Measurements from ENCODE around the gene BSND. TPM values are rescaled to one million over a fixed set of nuclear protein-coding genes. Genes with fewer than 3 reads are reported as not detected.

Gene BSND
- total RNA-seq, 1 donor from 2014 or later, result not detected

DNA sequence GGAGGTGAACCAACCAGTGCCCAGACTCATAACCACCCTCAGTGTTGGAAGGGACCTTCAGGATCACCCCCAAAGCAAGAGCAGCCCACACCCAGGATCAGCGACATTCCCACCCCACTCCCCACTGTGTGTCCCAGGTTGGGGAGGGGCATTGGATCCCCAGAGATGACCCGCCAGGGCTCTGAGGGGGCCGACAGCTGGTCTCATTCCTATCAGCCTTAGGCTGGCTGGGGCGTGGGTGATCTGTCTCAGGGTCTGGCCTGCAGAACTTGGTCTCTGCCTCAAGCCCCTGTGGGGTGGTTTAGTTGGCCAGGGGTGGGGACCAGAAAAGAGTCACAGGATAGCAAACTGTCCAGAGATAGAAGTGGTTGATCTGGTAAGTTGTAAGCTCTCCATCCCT is 7.8 kb upstream of the BSND start:
- intact Hi-C loops (cut with micrococcal nuclease), result no loop called here

DNA sequence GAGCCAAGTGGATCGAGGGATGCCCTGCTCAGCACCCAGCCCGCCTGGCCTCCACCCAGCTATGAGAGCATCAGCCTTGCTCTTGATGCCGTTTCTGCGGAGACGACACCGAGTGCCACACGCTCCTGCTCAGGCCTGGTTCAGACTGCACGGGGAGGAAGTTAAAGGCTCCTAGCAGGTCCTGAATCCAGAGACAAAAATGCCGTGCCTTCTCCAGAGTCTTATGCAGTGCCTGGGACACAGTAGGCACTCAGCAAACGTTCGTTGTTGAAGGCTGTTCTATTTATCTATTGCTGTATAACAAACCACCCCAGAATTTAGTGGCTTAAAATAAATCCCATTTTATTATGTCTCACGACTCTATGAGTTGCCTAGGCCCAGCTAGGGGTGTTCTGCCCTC is 6.8 kb upstream of the BSND start:
- intact Hi-C loops (cut with micrococcal nuclease), result no loop called here

DNA sequence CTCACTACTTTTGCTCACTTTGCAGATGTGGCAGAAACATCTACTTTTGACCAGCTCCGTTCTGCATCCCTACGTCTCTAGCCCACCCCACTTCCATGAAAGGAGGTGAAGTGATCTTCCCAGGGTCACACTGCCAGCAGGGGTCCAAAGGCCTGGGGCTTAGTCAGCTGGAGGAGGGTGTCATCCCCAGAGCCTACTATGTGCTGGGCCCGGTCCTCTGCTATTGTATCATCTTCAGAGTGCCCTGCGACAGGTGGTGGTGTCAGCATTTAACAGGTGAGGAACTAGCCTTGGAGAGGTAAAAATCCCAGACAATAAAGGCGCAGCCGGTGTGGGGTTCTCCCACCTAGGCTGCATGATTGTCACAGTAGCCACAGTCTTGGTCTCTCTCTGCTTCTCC is 5.6 kb upstream of the BSND start:
- intact Hi-C loops (cut with micrococcal nuclease), result no loop called here

DNA sequence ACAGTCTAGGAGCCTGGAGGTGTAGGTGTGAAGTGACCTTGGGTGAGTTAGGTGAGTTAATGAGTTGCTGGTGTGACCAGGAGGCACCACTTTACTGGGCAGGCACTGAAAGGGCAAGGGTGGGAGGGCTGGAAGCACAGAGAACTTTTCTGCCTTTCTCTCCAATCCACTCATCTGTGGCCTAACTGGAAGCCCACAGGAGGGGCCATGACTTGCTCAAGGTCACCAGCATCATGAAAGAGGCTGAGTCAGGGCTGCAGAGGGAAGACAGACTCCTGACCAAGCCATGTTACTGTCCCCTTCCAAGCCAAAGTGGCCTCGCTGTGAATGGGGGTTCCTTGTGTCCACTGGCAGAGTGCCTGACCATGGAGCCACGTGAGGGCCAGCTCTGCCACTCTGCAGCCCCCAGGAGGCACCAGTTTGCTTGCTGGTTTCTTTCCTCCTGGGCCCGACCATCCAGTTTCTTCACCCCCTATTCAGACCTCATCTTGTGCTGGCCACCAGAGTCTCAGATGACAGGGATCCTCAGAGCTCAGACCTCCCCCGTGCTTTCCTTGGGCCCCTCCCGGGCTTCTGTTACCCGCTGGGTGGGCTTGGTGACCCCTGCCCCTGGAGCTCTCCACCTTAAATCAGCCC is 4.3 kb upstream of the BSND start:
- intact Hi-C loops (cut with micrococcal nuclease), result loop anchor here (1.0 kb wide), 1 partner anchor 108 kb away; no protein-coding TSS in a partner anchor

DNA sequence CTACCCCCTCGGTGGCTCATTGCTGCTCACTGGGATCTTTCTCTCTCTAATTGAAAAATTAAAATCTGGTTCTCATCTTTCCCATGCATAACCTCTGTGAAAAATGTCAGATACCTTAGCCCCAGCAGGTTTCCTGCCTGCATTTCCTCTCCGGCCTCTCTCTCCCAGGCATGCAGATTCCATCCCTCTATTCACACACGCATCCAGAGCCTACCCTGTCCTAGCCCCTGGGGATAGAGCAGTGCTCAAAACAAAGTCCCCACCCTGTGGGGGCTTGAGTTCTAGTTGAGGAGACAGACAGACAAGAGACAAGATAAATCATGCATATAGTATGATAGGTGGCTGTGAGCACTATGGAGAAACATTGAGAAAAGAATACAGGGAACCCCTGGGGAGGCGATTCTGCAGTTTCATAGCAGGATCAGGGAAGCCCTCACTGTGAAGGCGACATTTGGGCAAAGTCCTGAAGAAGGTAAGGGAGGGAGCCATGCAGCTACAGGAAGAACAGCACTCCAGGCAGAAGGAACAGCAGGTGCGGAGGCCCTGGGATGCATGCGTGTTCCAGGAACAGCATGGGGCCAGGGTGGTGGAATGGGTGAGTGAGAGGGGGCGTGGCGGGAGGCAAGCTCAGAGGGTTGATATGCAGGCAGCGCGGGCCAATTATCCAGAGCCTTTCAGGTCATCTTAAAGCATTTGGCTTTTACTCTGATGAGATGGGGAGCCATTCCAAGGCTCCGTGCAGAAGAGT is 3.5 kb upstream of the BSND start:
- intact Hi-C loops (cut with micrococcal nuclease), result no loop called here

GRCh38 chr1:54995835-54996234 is 2.9 kb upstream of the BSND start:
- intact Hi-C loops (cut with micrococcal nuclease), result loop anchor here (1.0 kb wide), 3 partner anchors 46 to 324 kb away; no protein-coding TSS in a partner anchor

GRCh38 chr1:54996359-54996868 is 2.3 kb upstream of the BSND start:
- intact Hi-C loops (cut with micrococcal nuclease), result loop anchor here (1.0 kb wide), 3 partner anchors 46 to 324 kb away; no protein-coding TSS in a partner anchor

DNA sequence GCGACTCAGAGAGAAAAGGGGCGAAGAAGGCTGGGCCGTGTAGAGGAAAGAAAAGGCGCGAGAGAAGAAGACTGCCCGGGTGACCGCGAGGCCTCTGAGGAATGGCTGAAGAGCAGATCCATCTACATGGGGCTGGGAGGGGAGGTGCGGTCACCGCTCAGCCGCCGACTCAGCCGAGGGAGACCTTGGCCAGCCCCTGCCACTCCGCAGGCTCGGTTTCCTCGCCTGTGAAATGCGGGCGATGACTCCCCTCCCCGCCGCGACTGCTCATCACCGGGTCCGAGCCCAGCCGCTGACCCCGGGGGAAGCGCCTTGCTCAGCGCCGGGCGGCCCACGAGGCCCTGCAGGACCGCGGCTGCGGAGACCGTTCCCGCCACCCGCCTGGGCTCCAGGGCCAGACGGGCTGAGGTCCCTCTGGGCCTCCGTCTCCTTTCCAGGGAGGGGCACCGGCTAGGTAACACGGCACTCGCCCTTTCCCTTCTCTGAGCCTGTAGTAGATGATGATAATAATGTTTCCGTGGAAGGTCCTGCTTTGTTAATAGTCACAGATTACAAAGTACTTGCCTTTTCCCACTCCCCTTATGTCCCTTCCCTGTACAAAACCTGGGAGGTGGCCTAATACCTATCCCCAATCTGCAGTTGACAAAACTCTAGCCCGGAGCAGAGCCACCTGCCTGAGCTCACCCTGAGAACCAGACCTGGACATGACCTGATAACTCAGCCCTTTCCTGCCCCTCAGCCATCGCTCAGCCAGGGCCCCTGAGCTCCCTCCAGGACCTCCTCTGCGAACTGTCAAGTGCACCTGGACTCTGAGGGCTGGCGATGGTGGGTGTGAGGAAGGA is 1.6 kb upstream of the BSND start:
- intact Hi-C loops (cut with micrococcal nuclease), result loop anchor here (1.0 kb wide), 3 partner anchors 47 to 325 kb away; no protein-coding TSS in a partner anchor

- intact Hi-C loops (cut with micrococcal nuclease), result no loop called here
Measured at GRCh38 chr1:54997711-54997986, 1.1 kb upstream of the BSND start.

- intact Hi-C loops (cut with micrococcal nuclease), result no loop called here
Measured at GRCh38 chr1:54998100-54998499, 633 bp upstream of the BSND start.

GRCh38 chr1:55000110-55001085 is 1.7 kb downstream of the BSND start:
- intact Hi-C loops (cut with micrococcal nuclease), result no loop called here

- intact Hi-C loops (cut with micrococcal nuclease), result no loop called here
Measured at GRCh38 chr1:55001311-55001710, 2.6 kb downstream of the BSND start.

DNA sequence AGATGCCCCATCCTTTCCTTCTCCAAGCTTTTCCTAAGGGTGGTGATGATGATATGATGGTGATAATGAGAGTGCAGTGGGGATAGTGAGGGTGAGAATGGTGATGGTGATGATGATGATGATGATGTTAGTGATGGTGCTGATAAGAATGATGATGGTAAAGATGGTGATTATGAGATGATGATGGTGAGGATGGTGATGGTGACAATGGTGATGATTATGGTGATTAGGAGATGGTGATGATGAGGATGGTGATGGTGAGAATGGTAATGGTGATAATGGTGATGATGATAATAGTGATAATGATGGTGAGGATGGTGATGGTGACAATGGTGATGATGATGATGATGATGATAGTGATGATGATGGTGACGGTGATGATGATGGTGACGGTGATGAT is 4.0 kb downstream of the BSND start:
- intact Hi-C loops (cut with micrococcal nuclease), result no loop called here

DNA sequence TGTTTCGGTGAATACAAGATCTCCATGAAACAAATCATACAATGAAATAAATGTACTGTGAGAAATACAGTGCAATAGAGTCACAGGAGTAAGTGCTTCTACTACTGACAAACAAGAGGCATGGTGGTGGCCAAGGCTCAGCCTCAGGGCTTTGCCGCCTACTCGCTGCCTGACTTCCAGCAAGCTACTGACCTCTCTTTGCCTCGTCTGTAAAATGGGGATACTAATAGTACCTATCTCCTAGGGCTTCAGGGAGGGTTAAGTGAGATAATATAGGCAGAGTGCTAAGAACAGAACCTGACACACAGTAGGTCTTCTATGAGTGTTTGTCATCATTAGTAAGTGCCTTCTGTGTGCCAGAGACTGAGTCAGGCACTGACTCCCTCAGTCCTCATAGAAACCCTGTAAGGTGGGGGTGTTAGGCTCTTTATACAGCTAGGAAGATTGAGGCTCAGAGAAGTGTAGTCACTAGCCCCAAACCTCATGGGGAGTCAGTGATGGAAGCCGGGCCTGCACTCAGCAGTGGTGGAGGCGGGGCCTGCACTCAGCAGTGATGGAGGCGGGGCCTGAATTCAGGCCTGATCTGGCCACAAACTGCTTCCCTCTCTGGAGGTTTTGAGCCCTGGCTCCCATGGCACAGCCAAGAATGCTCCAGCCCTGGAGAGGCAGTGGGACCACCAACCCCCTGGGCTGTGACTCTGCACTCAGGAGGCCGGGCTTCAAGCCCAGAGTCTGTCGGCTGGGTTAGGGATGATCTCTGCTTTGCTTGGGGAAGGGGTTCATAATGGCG is 6.8 kb downstream of the BSND start:
- intact Hi-C loops (cut with micrococcal nuclease), result no loop called here

GRCh38 chr1:55006931-55007330 is 8.2 kb downstream of the BSND start:
- intact Hi-C loops (cut with micrococcal nuclease), result no loop called here

GRCh38 chr1:55007625-55008024 is 8.9 kb downstream of the BSND start:
- intact Hi-C loops (cut with micrococcal nuclease), result no loop called here

DNA sequence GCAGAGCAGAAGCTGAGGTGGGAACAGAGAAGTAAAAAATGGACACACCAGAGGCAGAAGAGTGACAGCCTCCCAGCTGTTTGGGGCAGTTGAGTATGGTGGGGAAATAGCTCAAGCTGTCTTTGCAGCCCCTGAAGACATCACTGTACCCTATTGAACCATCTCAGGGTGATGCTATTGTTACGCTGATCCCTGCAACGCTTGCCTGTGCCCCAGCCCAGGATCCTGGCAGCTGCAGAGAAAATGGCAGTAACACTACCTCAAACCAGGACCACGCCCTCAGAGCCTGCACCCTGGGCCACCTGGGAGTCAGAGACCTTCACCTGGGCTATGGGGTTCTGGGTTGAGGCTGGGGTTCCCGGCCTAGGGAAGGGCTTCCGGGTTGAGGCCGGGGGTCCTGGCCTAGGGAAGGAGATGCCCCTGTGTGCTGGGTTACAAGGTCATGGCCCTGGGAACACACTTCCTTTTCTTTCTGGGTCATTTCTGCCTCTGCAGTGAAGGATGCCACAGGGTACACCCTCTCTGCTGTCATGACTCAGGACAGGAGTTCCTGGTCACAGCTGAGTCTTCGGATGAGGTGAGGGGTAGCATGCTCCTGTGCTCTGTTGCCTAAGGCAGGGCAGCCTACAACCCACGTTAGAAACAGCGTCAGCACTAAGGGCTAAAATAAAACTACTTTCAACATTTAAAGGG is 11.6 kb downstream of the BSND start:
- intact Hi-C loops (cut with micrococcal nuclease), result no loop called here

GRCh38 chr1:55010887-55011217 is 12.1 kb downstream of the BSND start:
- intact Hi-C loops (cut with micrococcal nuclease), result no loop called here

DNA sequence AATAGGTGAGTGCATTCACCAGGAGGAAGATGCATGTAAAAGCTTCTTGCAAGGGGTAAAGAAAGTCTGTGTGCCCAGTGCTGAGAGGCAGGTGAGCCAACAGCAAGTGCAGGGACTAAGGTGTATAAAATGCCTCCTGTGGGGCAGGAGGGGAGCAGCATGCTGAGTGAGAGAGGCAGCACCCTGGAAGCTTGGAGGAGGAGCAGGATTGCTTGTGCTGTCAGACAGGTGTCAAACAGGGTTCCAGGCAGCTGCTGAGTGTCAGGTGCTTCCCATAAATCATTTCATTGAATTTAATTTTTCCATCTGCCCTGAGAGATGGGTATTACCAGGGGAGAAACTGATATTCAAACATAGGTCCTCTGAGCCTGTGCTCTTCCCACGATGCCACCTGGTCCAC is 13.9 kb downstream of the BSND start:
- intact Hi-C loops (cut with micrococcal nuclease), result no loop called here

GRCh38 chr1:55015123-55015522 is 16.4 kb downstream of the BSND start:
- intact Hi-C loops (cut with micrococcal nuclease), result no loop called here

Measured in T-helper 1 cell treated with Interleukin-12 subunit alpha and Interleukin-12 subunit beta and Interleukin-4 antibody, amounts not matched to agents 30 ng/mL and 1 ng/mL, for 36 hours (primary cell).